PC-3 (cell line): Measurements from ENCODE around the gene PRUNE1. TPM values are rescaled to one million over a fixed set of nuclear protein-coding genes. Genes with fewer than 3 reads are reported as not detected.

Source experiments
- ATAC-seq: fragments of 200-7000 bp; cut with Tn5 transposase; 2 replicates; pipeline ENCODE4 v1.9.1; 2020; ENCODE audit warnings: mild to moderate bottlenecking, moderate library complexity
- BruUV-seq: library from RNA; stranded (reverse); fragments of 400-500 nt; replicated peaks from 2 replicates; lab custom pipeline; 2021; lab: Mats Ljungman, UMichigan
- CTCF ChIA-PET: fragments of 300-600 bp; sonication (Branson Sonifier 250); formaldehyde crosslinking; loops from one replicate; lab custom pipeline; 2022; ENCODE audit warnings: antibody characterized with exemption; lab: Charles Lee
- POLR2A ChIA-PET: fragments of 300-600 bp; sonication (Branson Sonifier 250); formaldehyde crosslinking; loops from one replicate; lab custom pipeline; 2022; ENCODE audit warnings: antibody characterized with exemption; ENCODE audit not compliant: unreplicated experiment; lab: Charles Lee
- DNase-seq: peaks from one replicate; pipeline ENCODE4 v3.0.0-alpha.2; 2015
- H2AFZ ChIP-seq: fragments of 300-600 bp; sonication (generic); 2 replicates; pipeline ENCODE4 v1.6.0; 2016; ENCODE audit warnings: antibody characterized with exemption, low read length
- H3F3A ChIP-seq: fragments of 300-600 bp; sonication (generic); one replicate; pipeline ENCODE4 v1.6.0; 2017; ENCODE audit warnings: antibody characterized with exemption, low read length, control low read depth, mild to moderate bottlenecking; ENCODE audit not compliant: unreplicated experiment
- H3K27ac ChIP-seq: fragments of 300-600 bp; sonication (generic); 2 replicates; pipeline ENCODE4 v1.5.1; 2016; ENCODE audit warnings: mild to moderate bottlenecking, low read length
- H3K27me3 ChIP-seq: fragments of 300-600 bp; sonication (generic); 2 replicates; pipeline ENCODE4 v1.6.1; 2016; ENCODE audit warnings: low read length, mixed read lengths
- H3K36me3 ChIP-seq: fragments of 300-600 bp; sonication (generic); 2 replicates; pipeline ENCODE4 v1.6.1; 2016; ENCODE audit warnings: low read depth, mixed run types, low read length, mixed read lengths
- H3K4me1 ChIP-seq: fragments of 300-600 bp; sonication (generic); 2 replicates; pipeline ENCODE4 v1.5.1; 2016; ENCODE audit warnings: low read length; ENCODE audit not compliant: insufficient read depth
- H3K4me2 ChIP-seq: fragments of 300-600 bp; sonication (generic); 2 replicates; pipeline ENCODE4 v1.6.0; 2016; ENCODE audit warnings: low read length
- H3K4me3 ChIP-seq: fragments of 300-600 bp; sonication (generic); 2 replicates; pipeline ENCODE4 v1.5.1; 2016; ENCODE audit warnings: mild to moderate bottlenecking, low read length, mixed read lengths
- H3K79me2 ChIP-seq: fragments of 300-600 bp; sonication (generic); 2 replicates; pipeline ENCODE4 v1.6.1; 2017; ENCODE audit warnings: low read length, mixed read lengths
- H3K9ac ChIP-seq: fragments of 300-600 bp; sonication (generic); 2 replicates; pipeline ENCODE4 v1.6.0; 2016; ENCODE audit warnings: mild to moderate bottlenecking, low read length
- H3K9me2 ChIP-seq: fragments of 300-600 bp; sonication (generic); replicated peaks from 2 replicates; pipeline ENCODE4 v1.6.1; 2016; ENCODE audit warnings: mixed run types, low read length, mixed read lengths
- H3K9me3 ChIP-seq: fragments of 300-600 bp; sonication (generic); 2 replicates; pipeline ENCODE4 v1.6.1; 2016; ENCODE audit warnings: low read length, mixed read lengths
- H4K20me1 ChIP-seq: fragments of 300-600 bp; sonication (generic); 2 replicates; pipeline ENCODE4 v1.6.1; 2016; ENCODE audit warnings: low read length, mixed read lengths
- CTCF ChIP-seq: fragments of 300-600 bp; sonication (generic); conservative IDR thresholded peaks from 2 replicates; pipeline ENCODE4 v1.5.1; 2017; ENCODE audit warnings: antibody characterized with exemption, low read depth, mild to moderate bottlenecking, low read length
- EZH2 ChIP-seq: fragments of 300-600 bp; sonication (generic); IDR thresholded peaks from one replicate; pipeline ENCODE4 v1.6.1; 2017; ENCODE audit warnings: antibody characterized with exemption, mild to moderate bottlenecking, low read length; ENCODE audit not compliant: unreplicated experiment
- EZH2phosphoT487 ChIP-seq: fragments of 300-600 bp; sonication (generic); IDR thresholded peaks from 2 replicates; pipeline ENCODE4 v1.6.1; 2018; ENCODE audit warnings: mild to moderate bottlenecking, antibody characterized with exemption, low read length, borderline replicate concordance
- intact Hi-C: fragments of 100-400 bp; cut with micrococcal nuclease; formaldehyde crosslinking; loops from 2 replicates; pipeline ENCODE4 v1.9.0; 2023
- total RNA-seq: library from RNA; depleted of rRNA; stranded (reverse); fragments of >200 nt; gene quantifications from 2 replicates; pipeline ENCODE4 v1.2.3, GENCODE V29; 2014

PRUNE1 gene
- total RNA-seq, 1 experiment from 2014 or later, result 20.3 TPM

GRCh38 chr1:151059109-151060006, 51.1 kb downstream of the PRUNE1 start, which contains the start of gene CDC42SE1:
CDC42SE1 (minus strand) TSS chr1:151059622; CDS start chr1:151055730, 3,892 bp downstream.
- peak within 1 kb of the TSS; percentile 99 for H3K4me3 ChIP-seq
- no peaks in the 10 kb centered on the region for H3K9me3 ChIP-seq
- peaks cover 3% of the 10 kb centered on the region for H3F3A ChIP-seq
- peaks cover 40% of the 10 kb centered on the region for H3K4me1 ChIP-seq
- H3K4me2 ChIP-seq, result peak within 1 kb of the TSS; percentile 100
- POLR2A ChIA-PET, result interaction anchor here (0.5 kb wide), 1 partner anchor 35 kb away, joined by 3 read pairs; no protein-coding TSS in a partner anchor
- H3K9me2 ChIP-seq, result no peaks in the 10 kb centered on the region
- H3K36me3 ChIP-seq, result peaks cover 24% of the 10 kb centered on the region
- peaks cover 25% of the 10 kb centered on the region; the same call in 1 of the 2 replicates for H4K20me1 ChIP-seq
- DNase-seq (peak; percentile 87), ATAC-seq (peak; percentile 89)
- peak within 1 kb of the TSS; percentile 86 for H2AFZ ChIP-seq
- peak; percentile 77 for TF ChIP-seq CTCF
- no peak for TF ChIP-seq EZH2
- peak within 1 kb of the TSS; percentile 77 for H3K27ac ChIP-seq
- CTCF ChIA-PET, result interaction anchor here (1.0 to 1.5 kb wide), 2 partner anchors 11 to 41 kb away, joined by 3 to 4 read pairs; partner anchors contain the start of gene C1orf56
- H3K9ac ChIP-seq, result peak within 1 kb of the TSS; percentile 94
- peaks cover 94% of the 10 kb centered on the region for H3K79me2 ChIP-seq
- H3K27me3 ChIP-seq, result no peaks in the 10 kb centered on the region
- intact Hi-C loops, result loop anchor here (1.0 kb wide), 1 partner anchor 12 kb away; no protein-coding TSS in a partner anchor
- BruUV-seq, result no TSS peak

- H3K79me2 ChIP-seq, result peaks cover 97% of the 10 kb centered on the region
- no peaks in the 10 kb centered on the region for H3K9me2 ChIP-seq
- H3K27me3 ChIP-seq, result no peaks in the 10 kb centered on the region
- ATAC-seq, result peak; percentile 53
- peaks cover 16% of the 10 kb centered on the region; the same call in 1 of the 2 replicates for H3K36me3 ChIP-seq
- DNase-seq, result peak; percentile 66
- BruUV-seq, result no TSS peak
- peaks cover 25% of the 10 kb centered on the region; the same call in 1 of the 2 replicates for H4K20me1 ChIP-seq
- peak within 1 kb of the TSS; percentile 94 for H3K9ac ChIP-seq
- peak within 1 kb of the TSS; percentile 99 for H3K4me3 ChIP-seq
- ChIA-PET POLR2A (no interaction called here), CTCF (interaction anchor here (1.5 kb wide), 1 partner anchor 40 kb away, joined by 3 read pairs; no protein-coding TSS in a partner anchor)
- no peaks in the 10 kb centered on the region for H3F3A ChIP-seq
- H3K4me1 ChIP-seq, result peaks cover 40% of the 10 kb centered on the region
- no peaks in the 10 kb centered on the region for H3K9me3 ChIP-seq
- TF ChIP-seq EZH2phosphoT487 (no peak), CTCF (0 out of 2 replicates have a peak, but pooled peaks have one; percentile 30), EZH2 (no peak)
- peak within 1 kb of the TSS; percentile 100 for H3K4me2 ChIP-seq
- H2AFZ ChIP-seq, result peak within 1 kb of the TSS; percentile 86
- intact Hi-C loops, result loop anchor here (1.0 kb wide), 1 partner anchor 11 kb away; no protein-coding TSS in a partner anchor
- H3K27ac ChIP-seq, result peak within 1 kb of the TSS; percentile 77
Measured at GRCh38 chr1:151060007-151060656, 51.9 kb downstream of the PRUNE1 start, which contains the start of gene MLLT11. MLLT11 (plus strand) TSS chr1:151060397; CDS start chr1:151067225, 6,828 bp downstream.
